ENCODE measurements around the gene NCKAP5. TPM values are rescaled to one million over a fixed set of nuclear protein-coding genes. Genes with fewer than 3 reads are reported as not detected.

The NCKAP5 gene
- total RNA-seq, 2 donors from 2014 or later = 2.0 to 7.1 TPM

GRCh38 chr2:133296401-133296800, 271.9 kb downstream of the NCKAP5 start:
- Histone ChIP-seq H3K36me3 (no peaks in the 10 kb centered on the region), H3K27ac (no peak overlapping the region), H3K9me3 (no peaks in the 10 kb centered on the region), H3K4me1 (replicated peaks) (no peaks in the 10 kb centered on the region), H3K4me3 (no peak overlapping the region), H3K27me3 (replicated peaks; ENCODE audit: insufficient read depth) (no peaks in the 10 kb centered on the region)
- DNase-seq (ENCODE audit: low spot score) = no peak
- intact Hi-C loops (cut with DNase I) = no loop called here
- TF ChIP-seq CTCF (IDR thresholded peaks at IDR 0.05) (no peak), POLR2A (IDR thresholded peaks at IDR 0.05) (no peak), POLR2AphosphoS5 (IDR thresholded peaks at IDR 0.05) (no peak)

- no peak overlapping the region for H3K27ac ChIP-seq
- TF ChIP-seq CTCF (IDR thresholded peaks at IDR 0.05) (no peak), POLR2AphosphoS5 (IDR thresholded peaks at IDR 0.05) (no peak), POLR2A (IDR thresholded peaks at IDR 0.05) (no peak)
- WGBS = 64% methylated on average over 7 of the region's 7 CpGs
- intact Hi-C loops (cut with DNase I) = no loop called here
- H3K27me3 ChIP-seq (replicated peaks; ENCODE audit: insufficient read depth) = no peaks in the 10 kb centered on the region
- no peaks in the 10 kb centered on the region for H3K4me1 ChIP-seq (replicated peaks)
- no peak for DNase-seq (ENCODE audit: low spot score)
- no peaks in the 10 kb centered on the region for H3K36me3 ChIP-seq
- H3K9me3 ChIP-seq = no peaks in the 10 kb centered on the region
- no peak overlapping the region for H3K4me3 ChIP-seq
Observed at GRCh38 chr2:133293544-133294353, 274.5 kb downstream of the NCKAP5 start.

GRCh38 chr2:133292259-133292658, 276.0 kb downstream of the NCKAP5 start:
- DNase-seq (ENCODE audit: low spot score) = no peak

GRCh38 chr2:133287709-133288108, 280.6 kb downstream of the NCKAP5 start:
- no peaks in the 10 kb centered on the region for H3K27me3 ChIP-seq (replicated peaks; ENCODE audit: insufficient read depth)
- 72% methylated on average over 2 of the region's 2 CpGs for WGBS
- no peak overlapping the region for H3K27ac ChIP-seq
- no peaks in the 10 kb centered on the region for H3K4me1 ChIP-seq (replicated peaks)
- no peaks in the 10 kb centered on the region for H3K36me3 ChIP-seq
- no peak for DNase-seq (ENCODE audit: low spot score)
- intact Hi-C loops (cut with DNase I) = no loop called here
- H3K4me3 ChIP-seq = no peak overlapping the region
- TF ChIP-seq POLR2A (IDR thresholded peaks at IDR 0.05) = no peak
- TF ChIP-seq CTCF (IDR thresholded peaks at IDR 0.05) = no peak
- TF ChIP-seq POLR2AphosphoS5 (IDR thresholded peaks at IDR 0.05) = no peak
- H3K9me3 ChIP-seq = no peaks in the 10 kb centered on the region

More at GRCh38 chr2:133292259-133292658, 276.0 kb downstream of the NCKAP5 start:
- Histone ChIP-seq H3K36me3 (no peaks in the 10 kb centered on the region), H3K9me3 (no peaks in the 10 kb centered on the region), H3K4me1 (replicated peaks) (no peaks in the 10 kb centered on the region), H3K4me3 (no peak overlapping the region), H3K27me3 (replicated peaks; ENCODE audit: insufficient read depth) (no peaks in the 10 kb centered on the region), H3K27ac (no peak overlapping the region)
- WGBS = 49% methylated on average over 2 of the region's 2 CpGs
- intact Hi-C loops (cut with DNase I) = no loop called here
- TF ChIP-seq POLR2AphosphoS5 (IDR thresholded peaks at IDR 0.05) = no peak
- no peak for TF ChIP-seq POLR2A (IDR thresholded peaks at IDR 0.05)
- TF ChIP-seq CTCF (IDR thresholded peaks at IDR 0.05) = no peak

GRCh38 chr2:133286326-133286922, 281.8 kb downstream of the NCKAP5 start:
- no peak overlapping the region for H3K4me3 ChIP-seq
- intact Hi-C loops (cut with DNase I) = no loop called here
- no peaks in the 10 kb centered on the region for H3K9me3 ChIP-seq
- no peak for DNase-seq (ENCODE audit: low spot score)
- H3K4me1 ChIP-seq (replicated peaks) = no peaks in the 10 kb centered on the region
- no peaks in the 10 kb centered on the region for H3K36me3 ChIP-seq
- 90% methylated on average over 1 of the region's 1 CpG for WGBS
- H3K27me3 ChIP-seq (replicated peaks; ENCODE audit: insufficient read depth) = no peaks in the 10 kb centered on the region
- H3K27ac ChIP-seq = no peak overlapping the region
- TF ChIP-seq POLR2AphosphoS5 (IDR thresholded peaks at IDR 0.05) (no peak), POLR2A (IDR thresholded peaks at IDR 0.05) (no peak), CTCF (IDR thresholded peaks at IDR 0.05) (no peak)

All from prostate gland (tissue), 2 donors.